ENCODE measurements around the gene DAPP1. TPM values are rescaled to one million over a fixed set of nuclear protein-coding genes. Genes with fewer than 3 reads are reported as not detected.

The DAPP1 gene
- total and polyA plus RNA-seq, 2 donors (not counting 1 experiment from before 2014, with no cell fraction given): not detected

DNA sequence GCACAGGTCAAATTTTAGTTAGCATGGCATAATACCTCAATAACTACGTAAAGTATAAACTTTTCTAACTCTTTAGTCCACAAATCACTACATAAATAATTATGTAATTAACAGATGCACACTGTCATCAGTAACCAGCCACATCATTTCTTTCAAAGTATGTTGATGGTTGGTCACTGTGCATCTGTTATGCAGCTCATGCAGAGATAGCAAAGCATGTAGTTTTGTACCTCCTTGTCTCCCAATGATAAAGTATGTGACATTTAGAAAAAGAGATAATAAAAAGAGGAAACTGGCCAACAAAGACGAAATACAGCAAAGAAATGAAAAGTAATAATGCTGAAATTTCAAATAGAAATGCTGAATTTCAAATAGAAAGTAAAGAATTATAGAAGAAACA lies 74.7 kb downstream of the DAPP1 start:
- Histone ChIP-seq H4K20me1 (ENCODE audit: control insufficient read depth, extremely low read depth, insufficient read depth, low read length) (no peaks in the 10 kb centered on the region), H3K36me3 (ENCODE audit: control insufficient read depth, insufficient read depth, low read length) (peaks cover 3% of the 10 kb centered on the region), H2AFZ (ENCODE audit: low read length) (no peak overlapping the region), H3K27me3 (ENCODE audit: control insufficient read depth, insufficient read depth, low read length) (no peaks in the 10 kb centered on the region), H3K9ac (ENCODE audit: insufficient read depth, low read length) (no peak overlapping the region), H3K27ac (ENCODE audit: insufficient read depth, low read length) (no peak overlapping the region), H3K79me2 (ENCODE audit: control insufficient read depth, insufficient read depth, low read length) (peaks cover 50% of the 10 kb centered on the region), H3K4me3 (replicated peaks in 1 of 4; ENCODE audit: control extremely low read depth in 1 of 4, insufficient read depth in 1 of 4, low read depth in 3 of 4, low read length in 4 of 4) (no peak overlapping the region), H3K4me1 (ENCODE audit: control insufficient read depth, extremely low read depth, insufficient read depth, low read length) (no peaks in the 10 kb centered on the region), H3K9me3 (ENCODE audit: control insufficient read depth, insufficient read depth, low read depth, low read length) (no peaks in the 10 kb centered on the region), H3K4me2 (ENCODE audit: extremely low read depth, insufficient read depth, low read length) (no peak overlapping the region)
- TF ChIP-seq, protein P1, sequence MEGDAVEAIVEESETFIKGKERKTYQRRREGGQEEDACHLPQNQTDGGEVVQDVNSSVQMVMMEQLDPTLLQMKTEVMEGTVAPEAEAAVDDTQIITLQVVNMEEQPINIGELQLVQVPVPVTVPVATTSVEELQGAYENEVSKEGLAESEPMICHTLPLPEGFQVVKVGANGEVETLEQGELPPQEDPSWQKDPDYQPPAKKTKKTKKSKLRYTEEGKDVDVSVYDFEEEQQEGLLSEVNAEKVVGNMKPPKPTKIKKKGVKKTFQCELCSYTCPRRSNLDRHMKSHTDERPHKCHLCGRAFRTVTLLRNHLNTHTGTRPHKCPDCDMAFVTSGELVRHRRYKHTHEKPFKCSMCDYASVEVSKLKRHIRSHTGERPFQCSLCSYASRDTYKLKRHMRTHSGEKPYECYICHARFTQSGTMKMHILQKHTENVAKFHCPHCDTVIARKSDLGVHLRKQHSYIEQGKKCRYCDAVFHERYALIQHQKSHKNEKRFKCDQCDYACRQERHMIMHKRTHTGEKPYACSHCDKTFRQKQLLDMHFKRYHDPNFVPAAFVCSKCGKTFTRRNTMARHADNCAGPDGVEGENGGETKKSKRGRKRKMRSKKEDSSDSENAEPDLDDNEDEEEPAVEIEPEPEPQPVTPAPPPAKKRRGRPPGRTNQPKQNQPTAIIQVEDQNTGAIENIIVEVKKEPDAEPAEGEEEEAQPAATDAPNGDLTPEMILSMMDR (conservative IDR thresholded peaks at IDR 0.05 in 1 of 2, IDR thresholded peaks at IDR 0.05 in 1 of 2; ENCODE audit: low read depth in 1 of 2, low read length in 2 of 2): no peak
- no peak for TF ChIP-seq EZH2 (IDR thresholded peaks at IDR 0.05; ENCODE audit: low read length, missing control alignments)
- no peak for DNase-seq (ENCODE audit: low read depth in 2 of 2)

DNA sequence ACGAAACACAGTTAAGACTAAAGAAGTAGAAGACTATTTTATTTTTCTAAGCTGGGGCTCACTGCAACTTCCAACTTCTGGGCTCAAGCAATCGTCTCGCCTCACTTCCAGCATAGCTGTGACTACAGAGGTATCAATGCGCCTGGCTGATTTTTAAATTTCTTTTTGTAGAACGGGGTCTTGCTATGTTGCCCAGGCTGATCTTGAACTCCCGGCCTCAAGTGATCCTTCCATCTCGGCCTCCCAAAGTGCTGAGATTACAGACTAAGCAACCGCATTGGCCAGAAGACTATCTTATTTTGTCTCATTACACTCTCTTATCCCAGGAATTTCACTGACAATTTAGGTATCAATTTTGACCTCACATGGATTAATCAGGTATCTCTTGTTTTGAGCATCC lies 76.4 kb downstream of the DAPP1 start:
- DNase-seq (ENCODE audit: low read depth in 2 of 2): no peak
- Histone ChIP-seq H4K20me1 (ENCODE audit: control insufficient read depth, extremely low read depth, insufficient read depth, low read length) (no peaks in the 10 kb centered on the region), H3K27ac (ENCODE audit: insufficient read depth, low read length) (no peak overlapping the region), H3K79me2 (ENCODE audit: control insufficient read depth, insufficient read depth, low read length) (peaks cover 47% of the 10 kb centered on the region), H3K9ac (ENCODE audit: insufficient read depth, low read length) (no peak overlapping the region), H3K4me1 (ENCODE audit: control insufficient read depth, extremely low read depth, insufficient read depth, low read length) (no peaks in the 10 kb centered on the region), H3K4me3 (replicated peaks in 1 of 4; ENCODE audit: control extremely low read depth in 1 of 4, insufficient read depth in 1 of 4, low read depth in 3 of 4, low read length in 4 of 4) (peak overlapping the region; percentile 78 to 94 (median 88)), H3K4me2 (ENCODE audit: extremely low read depth, insufficient read depth, low read length) (peak overlapping the region; percentile 92), H3K27me3 (ENCODE audit: control insufficient read depth, insufficient read depth, low read length) (no peaks in the 10 kb centered on the region), H3K9me3 (ENCODE audit: control insufficient read depth, insufficient read depth, low read depth, low read length) (no peaks in the 10 kb centered on the region), H2AFZ (ENCODE audit: low read length) (no peak overlapping the region), H3K36me3 (ENCODE audit: control insufficient read depth, insufficient read depth, low read length) (peaks cover 2% of the 10 kb centered on the region)
- TF ChIP-seq, protein P1 (conservative IDR thresholded peaks at IDR 0.05 in 1 of 2, IDR thresholded peaks at IDR 0.05 in 1 of 2; ENCODE audit: low read depth in 1 of 2, low read length in 2 of 2): no peak
- no peak for TF ChIP-seq EZH2 (IDR thresholded peaks at IDR 0.05; ENCODE audit: low read length, missing control alignments)

DNA sequence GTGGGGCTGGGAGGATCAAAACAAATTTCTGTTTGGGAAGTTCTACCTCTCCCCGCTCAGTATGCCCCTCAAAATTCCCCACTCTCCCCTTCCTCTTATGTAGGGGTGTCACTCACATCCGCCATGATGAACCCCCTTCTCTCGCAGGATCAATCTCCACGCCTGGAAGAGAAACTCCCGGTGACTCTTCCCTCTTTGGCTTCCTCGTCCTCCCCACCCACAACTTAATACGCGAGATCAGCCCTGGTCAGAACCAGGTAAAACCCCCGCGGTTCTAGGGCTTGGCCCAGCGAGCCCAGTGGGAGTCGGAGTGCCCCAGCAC lies 77.2 kb downstream of the DAPP1 start:
- Histone ChIP-seq H3K4me2 (ENCODE audit: extremely low read depth, insufficient read depth, low read length) (peak overlapping the region; percentile 92), H2AFZ (ENCODE audit: low read length) (peak overlapping the region; percentile 81), H3K4me1 (ENCODE audit: control insufficient read depth, extremely low read depth, insufficient read depth, low read length) (no peaks in the 10 kb centered on the region), H3K36me3 (ENCODE audit: control insufficient read depth, insufficient read depth, low read length) (peaks cover 2% of the 10 kb centered on the region), H3K9me3 (ENCODE audit: control insufficient read depth, insufficient read depth, low read depth, low read length) (no peaks in the 10 kb centered on the region), H3K9ac (ENCODE audit: insufficient read depth, low read length) (peak overlapping the region; percentile 77), H3K79me2 (ENCODE audit: control insufficient read depth, insufficient read depth, low read length) (peaks cover 44% of the 10 kb centered on the region), H4K20me1 (ENCODE audit: control insufficient read depth, extremely low read depth, insufficient read depth, low read length) (no peaks in the 10 kb centered on the region), H3K4me3 (replicated peaks in 1 of 4; ENCODE audit: control extremely low read depth in 1 of 4, insufficient read depth in 1 of 4, low read depth in 3 of 4, low read length in 4 of 4) (peak overlapping the region; percentile 78 to 94 (median 88)), H3K27me3 (ENCODE audit: control insufficient read depth, insufficient read depth, low read length) (no peaks in the 10 kb centered on the region), H3K27ac (ENCODE audit: insufficient read depth, low read length) (peak overlapping the region; percentile 84)
- no peak for TF ChIP-seq EZH2 (IDR thresholded peaks at IDR 0.05; ENCODE audit: low read length, missing control alignments)
- TF ChIP-seq, protein P1 (conservative IDR thresholded peaks at IDR 0.05 in 1 of 2, IDR thresholded peaks at IDR 0.05 in 1 of 2; ENCODE audit: low read depth in 1 of 2, low read length in 2 of 2): no peak
- DNase-seq (ENCODE audit: low read depth in 2 of 2): no peak

Measured in fibroblast of lung (primary cell).